ENCODE data around the gene TRIM33.

DNA sequence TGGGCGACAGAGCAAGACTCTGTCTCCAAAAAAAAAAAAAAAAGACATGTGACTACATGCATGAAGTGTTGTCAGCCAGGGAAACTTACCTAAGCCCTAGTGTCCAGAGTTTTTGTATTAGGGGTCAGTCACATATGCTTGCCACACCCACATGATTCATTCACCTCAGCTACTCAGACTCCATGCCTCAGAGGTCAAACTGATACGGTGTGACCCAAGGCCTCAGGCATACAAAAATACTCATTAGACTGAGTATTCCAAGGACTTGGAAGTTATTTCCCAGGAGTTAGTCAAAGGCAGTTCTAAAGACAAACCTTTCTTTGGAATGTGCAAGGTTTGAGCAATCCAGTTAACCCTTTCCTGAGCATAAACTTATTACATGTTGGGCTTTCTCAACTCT is 6.3 kb upstream of the TRIM33 start:
- TF ChIP-seq, protein P1, sequence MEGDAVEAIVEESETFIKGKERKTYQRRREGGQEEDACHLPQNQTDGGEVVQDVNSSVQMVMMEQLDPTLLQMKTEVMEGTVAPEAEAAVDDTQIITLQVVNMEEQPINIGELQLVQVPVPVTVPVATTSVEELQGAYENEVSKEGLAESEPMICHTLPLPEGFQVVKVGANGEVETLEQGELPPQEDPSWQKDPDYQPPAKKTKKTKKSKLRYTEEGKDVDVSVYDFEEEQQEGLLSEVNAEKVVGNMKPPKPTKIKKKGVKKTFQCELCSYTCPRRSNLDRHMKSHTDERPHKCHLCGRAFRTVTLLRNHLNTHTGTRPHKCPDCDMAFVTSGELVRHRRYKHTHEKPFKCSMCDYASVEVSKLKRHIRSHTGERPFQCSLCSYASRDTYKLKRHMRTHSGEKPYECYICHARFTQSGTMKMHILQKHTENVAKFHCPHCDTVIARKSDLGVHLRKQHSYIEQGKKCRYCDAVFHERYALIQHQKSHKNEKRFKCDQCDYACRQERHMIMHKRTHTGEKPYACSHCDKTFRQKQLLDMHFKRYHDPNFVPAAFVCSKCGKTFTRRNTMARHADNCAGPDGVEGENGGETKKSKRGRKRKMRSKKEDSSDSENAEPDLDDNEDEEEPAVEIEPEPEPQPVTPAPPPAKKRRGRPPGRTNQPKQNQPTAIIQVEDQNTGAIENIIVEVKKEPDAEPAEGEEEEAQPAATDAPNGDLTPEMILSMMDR (IDR thresholded peaks at IDR 0.05): no peak
- TF ChIP-seq POLR2A (IDR thresholded peaks at IDR 0.05): no peak

Data from adrenal gland (tissue), 5 donors.